ENCODE data around the gene ANKS1A.

Gene ANKS1A

DNA sequence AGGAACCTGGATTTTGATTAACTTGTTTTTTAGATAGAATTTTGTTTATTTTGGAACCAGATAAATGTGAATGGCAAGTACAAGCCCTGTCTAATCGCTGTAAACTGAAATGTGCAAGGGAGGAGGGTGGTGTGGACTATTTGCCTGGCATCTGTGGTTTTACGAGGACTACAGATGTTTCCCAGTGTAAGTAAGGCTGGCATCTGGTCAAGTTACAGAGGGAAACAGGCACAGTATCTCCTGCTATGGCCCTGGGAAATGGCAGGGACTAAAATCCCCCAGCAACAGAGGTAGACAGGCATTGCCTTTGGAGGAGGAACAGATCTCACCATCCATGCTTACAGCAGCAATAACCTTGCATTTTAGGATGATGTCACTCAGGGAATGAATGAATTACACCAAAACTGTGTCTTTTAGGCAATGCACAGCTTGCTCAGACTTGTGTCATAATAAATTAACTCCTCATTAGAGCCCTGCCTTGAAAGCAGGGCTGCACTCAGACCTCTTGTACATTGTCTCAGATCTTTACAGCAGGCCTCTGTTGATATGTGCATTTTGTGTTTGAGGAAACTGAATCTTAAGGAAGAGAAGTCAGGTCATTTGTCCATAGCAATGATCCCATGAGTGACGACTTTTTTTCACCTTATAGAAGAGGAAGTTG is 155.8 kb downstream of the ANKS1A start:
- Mint-ChIP-seq H3K36me3 (ENCODE audit: low read depth) (peaks cover 9% of the 10 kb centered on the region), H3K27me3 (no peaks in the 10 kb centered on the region), H3K4me3 (no peak overlapping the region), H3K27ac (no peak overlapping the region), H3K4me1 (ENCODE audit: low read depth) (peaks cover 7% of the 10 kb centered on the region), H3K9me3 (no peaks in the 10 kb centered on the region)

DNA sequence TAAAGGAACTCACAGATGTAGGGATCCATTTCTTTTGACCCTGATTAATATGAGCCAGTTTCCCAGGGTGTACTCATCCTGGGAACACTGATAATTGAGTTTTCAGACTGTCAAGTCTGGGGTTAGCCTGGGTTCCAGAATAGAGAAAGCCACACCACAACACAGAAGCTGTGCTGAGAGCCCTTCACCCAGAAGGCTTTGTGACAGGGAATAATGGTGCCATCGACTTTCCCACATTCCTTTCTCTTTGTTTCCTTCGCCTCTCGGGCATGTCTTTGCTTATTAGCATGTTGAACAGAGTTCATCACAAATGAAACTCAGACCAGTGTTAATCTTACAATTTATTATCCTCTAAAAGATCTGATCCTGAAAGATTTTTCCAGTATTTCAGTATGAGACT is 157.0 kb downstream of the ANKS1A start:
- peaks cover 7% of the 10 kb centered on the region for H3K4me1 Mint-ChIP-seq (ENCODE audit: low read depth)
- no peaks in the 10 kb centered on the region for H3K27me3 Mint-ChIP-seq
- no peaks in the 10 kb centered on the region for H3K9me3 Mint-ChIP-seq
- H3K27ac Mint-ChIP-seq: no peak overlapping the region
- no peak overlapping the region for H3K4me3 Mint-ChIP-seq
- H3K36me3 Mint-ChIP-seq (ENCODE audit: low read depth): peaks cover 4% of the 10 kb centered on the region

DNA sequence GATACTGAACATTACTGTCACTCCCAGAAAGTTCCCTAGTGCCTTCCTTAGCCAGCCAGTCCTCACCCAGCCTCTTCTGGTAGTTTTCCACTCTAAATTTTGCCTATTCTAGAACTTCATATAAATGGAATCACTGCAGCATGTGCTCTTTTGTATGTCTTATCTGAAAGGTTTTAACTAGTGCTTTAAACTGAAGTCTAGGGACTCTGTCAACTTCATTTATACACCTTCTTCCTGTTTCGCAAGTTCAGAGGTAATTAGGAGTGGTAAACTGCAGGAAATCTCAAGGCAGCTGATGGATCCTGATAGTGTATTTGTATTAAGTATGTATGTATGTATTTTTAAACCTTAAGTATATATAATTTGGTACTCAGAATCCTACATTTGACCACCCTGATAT is 157.8 kb downstream of the ANKS1A start:
- Mint-ChIP-seq H3K9me3 (no peaks in the 10 kb centered on the region), H3K36me3 (ENCODE audit: low read depth) (peaks cover 4% of the 10 kb centered on the region), H3K4me3 (no peak overlapping the region), H3K27ac (no peak overlapping the region), H3K27me3 (no peaks in the 10 kb centered on the region), H3K4me1 (ENCODE audit: low read depth) (peaks cover 7% of the 10 kb centered on the region)

DNA sequence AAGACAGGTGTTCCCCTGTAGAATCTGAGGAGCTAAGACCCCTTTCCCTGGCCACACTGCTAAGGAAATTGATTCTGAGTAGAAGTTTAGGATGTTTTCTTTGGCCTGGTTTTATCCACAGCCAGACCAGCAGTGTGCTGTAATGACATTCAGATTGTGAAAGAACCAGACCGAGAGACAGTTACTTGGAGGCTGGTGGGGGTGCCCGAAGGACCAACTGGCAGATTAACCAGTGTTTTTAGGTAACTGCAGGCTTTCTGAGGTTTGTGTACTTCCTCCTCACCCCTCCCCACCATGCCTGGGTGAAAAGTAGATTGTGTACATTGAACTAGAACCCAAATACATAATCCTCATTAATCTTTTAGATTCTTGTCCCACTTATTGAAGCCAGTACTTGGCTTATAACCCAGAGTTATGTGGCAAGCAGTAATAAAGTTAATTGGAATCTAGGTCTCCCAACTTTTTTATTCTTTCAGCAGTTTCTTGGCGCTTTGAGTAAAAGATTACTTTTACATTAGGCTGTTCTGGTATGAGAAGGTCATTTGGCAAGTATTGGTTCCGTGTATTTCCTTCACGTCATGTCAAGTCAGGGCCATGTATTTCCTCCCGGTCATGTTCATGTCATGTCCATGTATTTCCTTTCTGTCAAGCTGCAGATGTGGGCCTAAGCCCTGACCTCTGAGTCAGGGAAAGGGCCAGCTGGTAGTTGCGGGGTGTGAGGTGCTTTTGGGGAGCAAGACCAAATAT is 158.4 kb downstream of the ANKS1A start:
- peaks cover 4% of the 10 kb centered on the region for H3K36me3 Mint-ChIP-seq (ENCODE audit: low read depth)
- H3K4me3 Mint-ChIP-seq: no peak overlapping the region
- peaks cover 7% of the 10 kb centered on the region for H3K4me1 Mint-ChIP-seq (ENCODE audit: low read depth)
- H3K27me3 Mint-ChIP-seq: no peaks in the 10 kb centered on the region
- H3K9me3 Mint-ChIP-seq: no peaks in the 10 kb centered on the region
- no peak overlapping the region for H3K27ac Mint-ChIP-seq

DNA sequence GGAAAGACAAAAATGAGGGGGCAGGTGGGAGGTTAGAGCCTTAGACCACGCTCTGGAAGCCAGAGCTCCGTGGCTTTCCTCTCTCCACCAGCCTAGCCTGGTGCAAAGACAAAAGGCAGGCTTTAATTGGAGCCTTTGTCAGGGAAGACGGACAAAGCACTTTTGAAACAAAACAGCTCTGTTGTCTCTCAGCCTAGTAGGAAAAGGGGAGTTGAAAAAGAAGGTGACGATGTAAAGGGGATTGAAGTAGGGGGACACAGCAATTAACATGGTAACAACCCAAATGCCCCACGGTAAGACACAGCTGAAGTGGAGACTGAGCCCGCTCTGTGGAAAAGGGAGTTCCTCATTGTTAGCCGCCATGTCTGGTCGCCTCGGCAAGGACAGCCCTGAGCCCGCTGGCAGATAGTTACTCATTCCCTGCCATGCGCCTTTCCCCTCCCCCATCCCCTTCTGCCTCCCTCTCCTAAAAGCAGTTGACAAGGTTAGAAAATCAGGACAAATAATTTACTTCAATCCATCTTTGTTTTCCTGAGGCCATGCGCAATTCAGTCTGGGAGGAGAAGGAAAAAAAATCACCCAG is 159.1 kb downstream of the ANKS1A start:
- Mint-ChIP-seq H3K4me3 (no peak overlapping the region), H3K36me3 (ENCODE audit: low read depth) (peaks cover 4% of the 10 kb centered on the region), H3K27ac (no peak overlapping the region), H3K4me1 (ENCODE audit: low read depth) (peaks cover 7% of the 10 kb centered on the region), H3K9me3 (no peaks in the 10 kb centered on the region), H3K27me3 (no peaks in the 10 kb centered on the region)

DNA sequence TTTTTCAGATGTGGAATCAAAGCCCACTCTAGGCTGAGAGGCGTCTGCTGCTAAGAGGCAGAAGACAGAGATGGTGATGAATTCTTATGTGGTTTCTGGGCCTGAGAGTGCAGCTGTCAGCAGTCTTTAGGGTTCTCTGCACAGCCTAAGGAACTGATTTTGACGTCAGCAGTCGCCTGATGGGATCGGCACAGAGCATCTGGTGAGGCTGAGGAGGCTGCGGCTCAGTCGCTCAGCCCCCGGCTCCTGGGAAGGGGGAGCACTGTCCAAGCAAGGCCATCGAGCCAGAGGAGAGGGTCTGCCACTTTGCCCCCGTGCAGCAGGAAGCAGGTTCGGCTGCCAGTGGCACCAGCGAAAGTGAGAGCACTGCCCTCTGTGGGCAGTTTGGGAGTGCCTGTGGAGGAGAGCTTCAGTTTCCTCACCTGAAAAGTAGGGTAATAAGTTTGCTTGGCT is 159.6 kb downstream of the ANKS1A start:
- Mint-ChIP-seq H3K36me3 (ENCODE audit: low read depth) (peaks cover 4% of the 10 kb centered on the region), H3K27ac (no peak overlapping the region), H3K9me3 (no peaks in the 10 kb centered on the region), H3K4me3 (no peak overlapping the region), H3K27me3 (no peaks in the 10 kb centered on the region), H3K4me1 (ENCODE audit: low read depth) (peaks cover 7% of the 10 kb centered on the region)

DNA sequence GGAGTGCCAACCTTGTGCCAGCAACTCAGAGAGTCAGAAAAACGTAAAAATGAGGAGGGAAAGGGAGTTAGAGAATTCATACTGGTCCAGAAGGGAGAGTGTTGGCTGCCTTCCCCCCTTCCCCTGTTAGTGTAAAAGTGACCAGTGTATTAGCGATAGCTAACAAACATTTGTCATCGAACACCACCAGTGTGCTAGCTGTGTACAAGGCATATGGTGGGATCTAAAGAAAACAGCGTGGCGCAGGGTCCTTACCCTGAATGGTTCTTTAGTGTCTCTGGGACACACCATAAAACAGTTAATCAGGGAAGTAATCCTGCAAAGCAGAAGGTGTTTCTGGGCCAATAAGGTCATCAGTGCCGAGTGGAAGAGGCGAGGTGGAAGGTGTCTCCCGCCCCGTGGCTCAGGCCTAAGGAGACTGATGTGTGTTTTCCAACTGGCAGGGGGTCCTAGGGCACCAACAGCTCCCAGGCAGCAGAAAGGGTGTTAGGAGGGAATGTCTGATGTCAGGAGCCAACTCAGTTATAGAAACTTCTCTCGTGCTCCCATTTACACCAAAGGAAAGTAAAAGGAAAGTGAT is 160.2 kb downstream of the ANKS1A start:
- Mint-ChIP-seq H3K9me3 (no peaks in the 10 kb centered on the region), H3K27me3 (no peaks in the 10 kb centered on the region), H3K27ac (no peak overlapping the region), H3K4me1 (ENCODE audit: low read depth) (peaks cover 7% of the 10 kb centered on the region), H3K36me3 (ENCODE audit: low read depth) (peaks cover 4% of the 10 kb centered on the region), H3K4me3 (no peak overlapping the region)

DNA sequence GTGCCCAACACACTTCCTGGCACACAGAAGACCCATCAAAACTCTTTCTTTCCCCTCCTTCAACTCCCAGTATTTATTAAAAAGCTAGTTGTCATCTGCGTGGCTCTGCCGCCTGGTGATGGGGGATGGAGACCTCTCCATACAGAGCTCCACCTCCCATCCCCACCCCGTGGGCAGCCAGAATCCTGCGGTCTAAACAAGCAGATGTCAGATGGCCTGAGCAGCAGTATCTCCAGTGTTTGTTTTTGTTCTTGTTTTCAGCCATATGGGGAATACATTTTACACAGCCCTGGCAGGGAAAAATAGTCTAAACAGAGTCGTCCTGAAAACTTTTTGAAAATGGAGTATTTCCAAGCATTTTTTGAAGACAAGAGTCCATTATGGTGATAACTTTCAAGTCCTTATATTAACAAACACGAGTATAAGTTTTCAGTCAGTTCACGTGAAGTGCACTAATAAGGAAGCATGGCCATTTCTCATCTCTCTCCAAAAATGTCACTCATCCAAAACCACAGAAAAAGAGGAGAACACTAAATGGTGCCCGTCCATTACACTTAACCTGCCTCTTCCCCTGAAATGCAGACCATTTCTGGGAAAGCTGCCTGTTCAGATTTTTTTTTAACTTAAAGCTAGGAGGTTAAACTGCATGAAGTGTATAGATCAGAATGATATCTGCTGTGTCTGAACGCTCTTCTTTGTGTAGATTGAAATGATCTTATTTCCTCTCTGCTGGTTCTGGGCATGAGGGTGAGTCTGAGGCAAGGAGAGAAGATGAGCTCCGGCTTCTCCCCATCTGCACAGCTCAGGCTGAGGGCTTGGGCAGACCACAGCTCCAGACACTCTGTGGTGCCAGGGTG is 161.1 kb downstream of the ANKS1A start:
- Mint-ChIP-seq H3K4me1 (ENCODE audit: low read depth) (peaks cover 7% of the 10 kb centered on the region), H3K27ac (no peak overlapping the region)

DNA sequence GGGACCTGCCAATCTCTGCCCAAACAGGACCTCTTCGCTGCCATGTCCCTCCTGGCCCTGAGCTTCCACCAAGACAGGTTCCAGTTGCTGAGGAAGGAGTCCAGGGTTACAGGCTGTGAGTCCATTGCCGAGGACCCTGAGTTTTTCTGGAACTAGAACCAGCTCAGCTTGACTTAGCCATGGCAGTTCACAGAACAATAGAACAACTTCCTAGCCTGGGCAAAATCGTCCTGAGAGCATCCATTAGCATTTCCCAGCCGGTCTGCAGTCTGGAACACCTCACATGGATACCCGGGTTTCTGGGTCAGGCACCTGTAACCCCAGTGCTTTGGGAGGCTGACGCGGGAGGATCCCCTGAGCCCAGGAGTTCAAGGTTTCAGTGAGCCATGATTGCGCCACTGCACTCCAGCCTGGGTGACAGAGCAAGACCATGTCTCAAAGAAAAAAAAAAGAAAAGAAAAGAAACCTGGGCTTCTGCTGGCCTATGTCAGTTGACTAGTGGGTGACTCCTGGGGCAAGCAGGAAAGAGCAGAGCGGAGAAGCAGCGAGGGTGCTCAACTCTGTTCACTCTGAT is 161.8 kb downstream of the ANKS1A start:
- no peaks in the 10 kb centered on the region for H3K27me3 Mint-ChIP-seq
- no peaks in the 10 kb centered on the region for H3K9me3 Mint-ChIP-seq
- peaks cover 7% of the 10 kb centered on the region for H3K4me1 Mint-ChIP-seq (ENCODE audit: low read depth)
- no peak overlapping the region for H3K27ac Mint-ChIP-seq
- peaks cover 4% of the 10 kb centered on the region for H3K36me3 Mint-ChIP-seq (ENCODE audit: low read depth)
- H3K4me3 Mint-ChIP-seq: no peak overlapping the region

More for the DNA sequence above, 161.1 kb downstream of the ANKS1A start:
- H3K36me3 Mint-ChIP-seq (ENCODE audit: low read depth): peaks cover 4% of the 10 kb centered on the region
- no peak overlapping the region for H3K4me3 Mint-ChIP-seq
- no peaks in the 10 kb centered on the region for H3K27me3 Mint-ChIP-seq
- no peaks in the 10 kb centered on the region for H3K9me3 Mint-ChIP-seq

DNA sequence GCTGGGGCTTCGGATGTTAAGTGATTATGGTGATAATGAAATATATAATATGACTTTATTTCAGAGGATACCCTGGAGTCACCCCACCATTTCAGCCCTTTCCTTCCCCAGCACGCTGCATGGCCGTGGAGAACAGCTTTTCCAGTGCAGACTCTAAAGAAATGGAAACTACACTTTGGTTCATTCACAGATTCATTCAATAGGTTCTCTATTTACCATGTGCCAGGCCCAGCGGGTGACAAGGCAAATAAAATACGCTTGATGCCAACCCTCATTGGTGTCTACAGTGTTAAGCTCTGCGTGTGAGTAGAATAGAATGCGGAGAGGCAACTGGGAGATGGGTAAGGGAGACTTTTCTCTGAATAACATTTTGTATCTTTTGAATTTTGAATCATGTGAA is 162.3 kb downstream of the ANKS1A start:
- no peak overlapping the region for H3K27ac Mint-ChIP-seq
- H3K4me3 Mint-ChIP-seq: no peak overlapping the region
- H3K27me3 Mint-ChIP-seq: no peaks in the 10 kb centered on the region
- H3K4me1 Mint-ChIP-seq (ENCODE audit: low read depth): peaks cover 6% of the 10 kb centered on the region
- peaks cover 4% of the 10 kb centered on the region for H3K36me3 Mint-ChIP-seq (ENCODE audit: low read depth)
- no peaks in the 10 kb centered on the region for H3K9me3 Mint-ChIP-seq

DNA sequence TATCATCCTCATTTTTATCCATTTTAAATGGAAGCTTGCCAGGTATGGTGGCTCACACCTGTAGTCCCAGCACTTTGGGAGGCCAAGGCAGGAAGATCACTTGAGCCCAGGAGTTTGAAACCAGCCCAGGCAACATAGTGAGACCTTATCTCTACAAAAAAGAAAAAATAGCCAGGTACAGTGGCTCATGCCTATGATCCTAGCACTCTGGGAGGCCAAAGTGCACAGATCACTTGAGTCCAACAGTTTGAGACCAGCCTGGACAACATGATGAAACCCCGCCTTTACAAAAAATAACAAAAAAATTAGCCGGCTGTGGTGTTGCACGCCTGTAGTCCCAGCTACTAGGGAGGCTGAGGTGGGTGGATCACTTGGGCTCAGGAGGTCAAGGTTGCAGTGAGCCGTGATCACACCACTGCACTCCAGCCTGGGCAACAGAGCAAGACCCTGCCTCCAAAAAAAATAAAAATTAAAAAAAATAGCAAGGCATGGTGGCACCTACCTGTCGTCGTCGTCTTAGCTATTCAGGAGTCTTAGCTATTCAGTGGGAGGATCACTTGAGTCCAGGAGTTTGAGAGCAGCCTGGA is 163.0 kb downstream of the ANKS1A start:
- H3K4me1 Mint-ChIP-seq (ENCODE audit: low read depth): no peaks in the 10 kb centered on the region
- H3K36me3 Mint-ChIP-seq (ENCODE audit: low read depth): no peaks in the 10 kb centered on the region
- no peaks in the 10 kb centered on the region for H3K9me3 Mint-ChIP-seq
- H3K4me3 Mint-ChIP-seq: no peak overlapping the region
- H3K27me3 Mint-ChIP-seq: no peaks in the 10 kb centered on the region
- no peak overlapping the region for H3K27ac Mint-ChIP-seq

DNA sequence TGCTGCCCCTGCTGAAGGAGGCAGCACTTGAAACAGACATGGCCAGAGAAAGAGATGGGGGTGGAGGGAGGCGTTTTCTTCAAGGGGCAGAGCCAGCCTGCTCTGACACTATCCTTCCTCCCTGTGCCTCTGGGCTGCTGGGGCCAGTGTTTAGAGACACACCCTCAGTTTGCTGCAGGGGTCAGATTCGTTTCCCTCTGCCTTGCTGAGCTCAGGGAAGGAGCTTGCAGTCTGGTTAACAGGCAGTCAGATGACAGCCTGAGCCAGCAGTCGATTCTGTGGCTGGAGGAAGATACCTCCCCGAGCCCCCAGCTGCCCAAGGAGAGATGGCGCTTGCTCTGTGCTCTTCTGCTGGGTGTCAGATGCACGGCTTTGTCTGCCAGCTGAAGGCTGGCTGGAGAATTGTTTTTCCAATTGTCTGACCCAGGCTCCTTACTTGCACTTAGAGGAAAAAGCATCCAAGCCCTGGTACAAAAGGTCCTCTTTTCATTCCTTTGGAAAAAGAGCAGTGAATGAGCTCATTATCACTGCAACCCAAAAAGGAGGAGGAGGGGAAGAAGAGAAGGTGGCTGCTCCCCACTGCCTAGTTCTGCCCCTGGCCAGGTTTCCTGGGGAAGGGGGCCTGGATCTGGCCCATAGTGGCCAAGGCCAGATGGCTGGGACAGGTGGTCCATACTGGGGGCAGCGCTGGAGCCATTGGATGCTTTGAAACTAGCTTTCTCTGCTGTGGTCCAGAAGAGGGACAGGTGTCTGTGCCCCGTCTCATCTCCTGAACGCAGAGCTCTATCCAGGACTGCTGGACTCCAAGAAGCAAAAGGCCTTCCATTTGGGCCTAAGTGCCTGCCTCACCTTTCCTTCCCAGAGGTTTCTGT is 163.9 kb downstream of the ANKS1A start:
- Mint-ChIP-seq H3K9me3 (no peaks in the 10 kb centered on the region), H3K27me3 (no peaks in the 10 kb centered on the region), H3K36me3 (ENCODE audit: low read depth) (no peaks in the 10 kb centered on the region), H3K27ac (no peak overlapping the region), H3K4me3 (no peak overlapping the region), H3K4me1 (ENCODE audit: low read depth) (peaks cover under 1% of the 10 kb centered on the region)

DNA sequence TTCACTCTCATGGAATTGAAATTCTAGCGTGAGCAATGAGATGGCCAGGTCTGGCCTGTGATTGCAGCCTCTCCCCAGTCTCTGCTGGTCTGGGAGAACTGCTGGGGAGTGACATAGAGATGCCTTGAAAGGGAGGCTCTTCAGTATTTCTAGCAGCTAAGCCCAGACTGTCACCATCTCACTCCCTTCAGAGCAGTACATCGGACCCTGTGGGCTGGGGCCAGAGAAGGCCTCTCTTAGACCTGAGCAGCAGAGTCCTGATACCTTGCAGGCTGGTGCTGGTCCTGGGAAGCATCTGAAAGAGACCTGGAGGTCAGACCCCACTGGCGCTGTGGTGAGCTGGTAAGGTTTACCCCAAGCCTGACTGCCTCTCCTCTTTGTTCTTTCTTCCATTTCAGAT is 164.6 kb downstream of the ANKS1A start:
- H3K9me3 Mint-ChIP-seq: no peaks in the 10 kb centered on the region
- no peak overlapping the region for H3K27ac Mint-ChIP-seq
- H3K27me3 Mint-ChIP-seq: no peaks in the 10 kb centered on the region
- H3K4me1 Mint-ChIP-seq (ENCODE audit: low read depth): peaks cover 8% of the 10 kb centered on the region
- peaks cover 2% of the 10 kb centered on the region for H3K36me3 Mint-ChIP-seq (ENCODE audit: low read depth)
- H3K4me3 Mint-ChIP-seq: no peak overlapping the region

Data from stimulated activated naive CD8-positive, alpha-beta T cell treated with anti-CD3 and anti-CD28 coated beads, Interleukin-15, Interleukin-2, amounts not matched to agents 100 ng/mL and 50 ng/mL, for 24 hours (primary cell).